Endothelial cell of umbilical vein (primary cell): Measurements from ENCODE around the gene PTGES2. TPM values are rescaled to one million over a fixed set of nuclear protein-coding genes. Genes with fewer than 3 reads are reported as not detected.

Experiments used
- BruUV-seq: library from RNA; stranded (reverse); fragments of 400-500 nt; replicated peaks from 2 replicates; lab custom pipeline; 2021; lab: Mats Ljungman, UMichigan
- CTCF ChIA-PET: fragments of 300-600, 350-600 bp; sonication (Branson Sonifier 250); formaldehyde crosslinking; loops from one replicate; lab custom pipeline; 2021; ENCODE audit warnings: antibody characterized with exemption, inconsistent platforms; lab: Charles Lee
- POLR2A ChIA-PET: fragments of 300-600, 350-600 bp; sonication (Branson Sonifier 250); formaldehyde crosslinking; loops from one replicate; lab custom pipeline; 2021; ENCODE audit warnings: antibody characterized with exemption, inconsistent platforms; lab: Charles Lee
- DNase-seq: peaks from one replicate; pipeline ENCODE4 v3.0.0-alpha.2; 2011; ENCODE audit warnings: low read depth, low spot score
- FAIRE-seq: peaks from 2 replicates; lab custom pipeline; 2011; peaks lifted over from hg19 to GRCh38; lab: Jason Lieb, UNC
- H2AFZ ChIP-seq: 2 replicates; pipeline ENCODE4 v1.6.0; 2012; ENCODE audit warnings: low read depth, low read length, control low read depth, inconsistent platforms
- H3K27ac ChIP-seq: 2 replicates; pipeline ENCODE4 v1.5.1; 2011; ENCODE audit warnings: low read depth, mild to moderate bottlenecking, control low read depth, low read length, moderate library complexity; ENCODE audit not compliant: insufficient read depth
- H3K27me3 ChIP-seq, 2 experiments: 2 replicates each; pipeline versions ENCODE4 v1.6.0 to v1.6.1; 2011; ENCODE audit warnings: low read length in 2 of 2, mixed read lengths in 1 of 2; ENCODE audit not compliant: control insufficient read depth in 2 of 2, insufficient read depth in 2 of 2
- H3K36me3 ChIP-seq, 2 experiments: 2 replicates in 1 of 2; 3 replicates in 1 of 2; pipeline ENCODE4 v1.5.1; 2011; ENCODE audit warnings: low read length in 2 of 2, mild to moderate bottlenecking in 1 of 2, moderate library complexity in 1 of 2; ENCODE audit not compliant: control insufficient read depth in 2 of 2, insufficient read depth in 2 of 2; ENCODE audit errors: extremely low read depth in 1 of 2
- H3K4me1 ChIP-seq: 3 replicates; pipeline ENCODE4 v1.5.1; 2011; ENCODE audit warnings: mild to moderate bottlenecking, low read length; ENCODE audit not compliant: control insufficient read depth, insufficient read depth; ENCODE audit errors: extremely low read depth
- H3K4me2 ChIP-seq: 2 replicates; pipeline ENCODE4 v1.6.1; 2011; ENCODE audit warnings: low read length, control low read depth, mixed read lengths; ENCODE audit not compliant: insufficient read depth
- H3K4me3 ChIP-seq, 3 experiments: fragments of 200-600 bp in 1 of 3; sonication (generic), shearing (Covaris generic) in 1 of 3; replicated peaks in 1 of 3; 2 replicates each; pipeline ENCODE4 v1.5.1; 2011 to 2016; ENCODE audit warnings: control low read depth in 3 of 3, low read length in 3 of 3, mild to moderate bottlenecking in 2 of 3, inconsistent platforms in 1 of 3, low read depth in 1 of 3, moderate library complexity in 1 of 3; ENCODE audit not compliant: insufficient read depth in 1 of 3
- H3K79me2 ChIP-seq: 2 replicates; pipeline ENCODE4 v1.6.0; 2012; ENCODE audit warnings: low read length, inconsistent platforms; ENCODE audit not compliant: control insufficient read depth, insufficient read depth
- H3K9ac ChIP-seq: replicated peaks from 2 replicates; pipeline ENCODE3; 2011; ENCODE audit warnings: low read length, control low read depth; ENCODE audit not compliant: insufficient read depth; ENCODE audit errors: extremely low read depth
- H3K9me1 ChIP-seq: replicated peaks from 3 replicates; pipeline ENCODE4 v1.6.0; 2011; ENCODE audit warnings: mild to moderate bottlenecking, low read length; ENCODE audit not compliant: control insufficient read depth, insufficient read depth; ENCODE audit errors: extremely low read depth
- H3K9me3 ChIP-seq: replicated peaks from 2 replicates; pipeline ENCODE4 v1.5.1; 2012; ENCODE audit warnings: low read length, inconsistent platforms; ENCODE audit not compliant: control insufficient read depth, insufficient read depth
- H4K20me1 ChIP-seq: replicated peaks from 2 replicates; pipeline ENCODE3; 2011; ENCODE audit warnings: mild to moderate bottlenecking, low read length; ENCODE audit not compliant: control insufficient read depth, insufficient read depth; ENCODE audit errors: extremely low read depth
- FOS ChIP-seq: IDR thresholded peaks from 2 replicates; pipeline ENCODE4 v1.6.1; 2011; ENCODE audit warnings: mild to moderate bottlenecking, low read length, moderate library complexity, borderline replicate concordance; ENCODE audit not compliant: insufficient read depth
- GATA2 ChIP-seq: IDR thresholded peaks from 2 replicates; pipeline ENCODE4 v1.7.0; 2011; ENCODE audit warnings: low read depth, mild to moderate bottlenecking, moderate library complexity, mixed read lengths, low read length; ENCODE audit not compliant: insufficient read length, insufficient read depth
- JUN ChIP-seq: IDR thresholded peaks from 2 replicates; pipeline ENCODE4 v1.6.1; 2011; ENCODE audit warnings: borderline replicate concordance, low read depth; ENCODE audit not compliant: insufficient read length, insufficient read depth
- MAX ChIP-seq: IDR thresholded peaks from 2 replicates; pipeline ENCODE4 v1.6.1; 2011; ENCODE audit not compliant: insufficient read depth, insufficient read length
- MYC ChIP-seq: IDR thresholded peaks from one replicate; pipeline ENCODE4 v1.6.1; 2011; ENCODE audit warnings: mild to moderate bottlenecking, low read depth, low read length
- POLR2A ChIP-seq: IDR thresholded peaks from 2 replicates; pipeline ENCODE4 v1.6.1; 2012; ENCODE audit warnings: low read depth, mild to moderate bottlenecking, control low read depth, low read length
- POLR2AphosphoS5 ChIP-seq: IDR thresholded peaks from 2 replicates; pipeline ENCODE4 v1.6.1; 2012; ENCODE audit warnings: low read depth, mild to moderate bottlenecking, control low read depth, low read length, moderate library complexity; ENCODE audit not compliant: insufficient read depth
- dilution Hi-C: fragments of 300-500 bp; cut with MboI; formaldehyde crosslinking; loops from one replicate; pipeline ENCODE4 v1.15.0; 2019; ENCODE audit warnings: low sequenced_read_pairs; ENCODE audit not compliant: extremely low pct_ligation_motif_present
- intact Hi-C: fragments of 100-400 bp; cut with micrococcal nuclease; formaldehyde crosslinking; loops from one replicate; pipeline ENCODE4 v1.10.0; 2022
- polyA plus RNA-seq, 4 experiments: library from polyadenylated mRNA; depleted of rRNA in 3 of 4; stranded (reverse) in 3 of 4; unstranded in 1 of 4; fragments of >200 nt; gene quantifications; 2 replicates each; pipeline versions ENCODE4 v1.2.1 to v1.2.3, GENCODE V29; 2011 to 2012; ENCODE audit warnings: missing spikeins in 1 of 4
- total RNA-seq: library from RNA; stranded (reverse); gene quantifications from 2 replicates; pipeline ENCODE4 v1.2.3, GENCODE V29; 2021

The PTGES2 gene
- total and polyA plus RNA-seq, 2 donors (not counting 3 experiments of a cell fraction or from before 2014, with no cell fraction given) = 64.2 to 69.9 TPM

GRCh38 chr9:128151309-128152132 lies 24.0 kb upstream of the PTGES2 start:
- DNase-seq = no peak
- intact Hi-C loops (no loop called here), dilution Hi-C loops (no loop called here)
- Histone ChIP-seq H2AFZ (no peak overlapping the region), H3K27me3 (no peaks in the 10 kb centered on the region), H4K20me1 (no peaks in the 10 kb centered on the region), H3K4me3 (no peak overlapping the region), H3K9me3 (no peaks in the 10 kb centered on the region), H3K79me2 (no peaks in the 10 kb centered on the region), H3K36me3 (no peaks in the 10 kb centered on the region), H3K4me1 (no peaks in the 10 kb centered on the region), H3K4me2 (no peak overlapping the region), H3K27ac (no peak overlapping the region), H3K9me1 (no peaks in the 10 kb centered on the region), H3K9ac (no peak overlapping the region)
- TF ChIP-seq MYC = no peak
- no peak for TF ChIP-seq GATA2
- TF ChIP-seq FOS = no peak
- no peak for TF ChIP-seq POLR2AphosphoS5
- no peak for TF ChIP-seq POLR2A
- no peak for TF ChIP-seq JUN
- TF ChIP-seq MAX = no peak
- ChIA-PET CTCF (interaction anchor here (1.1 to 2.0 kb wide), 3 partner anchors 9 to 34 kb away, joined by 3 to 8 read pairs (median 3); partner anchors contain the start of gene BBLN), POLR2A (no interaction called here)
- FAIRE-seq = no peak
- BruUV-seq = no TSS peak
